Vagina (tissue), 2 donors: Measurements from ENCODE around the gene RCOR1.

Experiments
- CTCF ChIP-seq, 3 experiments: fragments of 450-650 bp in 2 of 3; fragments of 200-600 bp in 1 of 3; sonication (generic) in 1 of 3; IDR thresholded peaks; one replicate each; pipeline ENCODE4 v1.5.1; 2017 to 2019; ENCODE audit warnings: antibody characterized with exemption in 3 of 3, mild to moderate bottlenecking in 2 of 3, moderate library complexity in 2 of 3
- POLR2A ChIP-seq, 2 donors: fragments of 450-650 bp; IDR thresholded peaks; one replicate each; pipeline ENCODE4 v1.6.1; 2017; ENCODE audit warnings: antibody characterized with exemption in 2 of 2, mild to moderate bottlenecking in 2 of 2, moderate library complexity in 2 of 2
- POLR2AphosphoS5 ChIP-seq, 2 donors: sonication (generic); formaldehyde crosslinking; IDR thresholded peaks; one replicate each; pipeline ENCODE4 v1.9.0; 2017; ENCODE audit warnings: antibody characterized with exemption in 2 of 2, mild to moderate bottlenecking in 2 of 2, low read depth in 1 of 2; ENCODE audit not compliant: insufficient read depth in 1 of 2

- TF ChIP-seq POLR2A (IDR thresholded peaks at IDR 0.05) (no peak), CTCF (IDR thresholded peaks at IDR 0.05) (no peak), POLR2AphosphoS5 (IDR thresholded peaks at IDR 0.05; ENCODE audit: insufficient read depth in 1 of 2, low read depth in 1 of 2) (no peak)
These were observed 53.4 kb downstream of the RCOR1 start for GRCh38 chr14:102645746-102646440.
